K562 (cell line): Measurements from ENCODE around the gene MFAP3L. TPM values are rescaled to one million over a fixed set of nuclear protein-coding genes. Genes with fewer than 3 reads are reported as not detected.

ENCODE experiments used
- BDP1 ChIP-seq: IDR thresholded peaks from 3 replicates; pipeline ENCODE4 v1.6.1; 2011; ENCODE audit not compliant: insufficient read length, insufficient read depth
- C11orf30 ChIP-seq: fragments of 450-650 bp; IDR thresholded peaks from 2 replicates; pipeline ENCODE4 v1.6.1; 2016; ENCODE audit warnings: low read depth, mild to moderate bottlenecking
- DNMT1 ChIP-seq: fragments of 450-650 bp; IDR thresholded peaks from 2 replicates; pipeline ENCODE4 v1.6.1; 2016; ENCODE audit warnings: antibody characterized with exemption, mild to moderate bottlenecking
- FOXM1 ChIP-seq, 2 experiments: fragments of 450-650 bp in 1 of 2; sonication (generic) in 1 of 2; formaldehyde crosslinking in 1 of 2; IDR thresholded peaks; 2 replicates each; pipeline versions ENCODE4 v1.6.1 to v1.9.0; 2017 to 2022; ENCODE audit warnings: low read depth in 2 of 2, mild to moderate bottlenecking in 2 of 2, missing genetic modification reagents in 1 of 2, moderate library complexity in 1 of 2
- MAFF ChIP-seq: IDR thresholded peaks from 2 replicates; pipeline ENCODE4 v1.6.1; 2012; ENCODE audit warnings: low read length, improper control_type of control experiment
- MBD2 ChIP-seq: sonication (generic); IDR thresholded peaks from 2 replicates; pipeline ENCODE4 v1.6.1; 2016; ENCODE audit warnings: low read depth, borderline replicate concordance
- PURB ChIP-seq: sonication (generic); formaldehyde crosslinking; IDR thresholded peaks from 2 replicates; pipeline ENCODE4 v1.9.0; 2021; ENCODE audit warnings: low read depth, mild to moderate bottlenecking, missing genetic modification reagents
- RFX1 ChIP-seq: fragments of 450-650 bp; IDR thresholded peaks from 2 replicates; pipeline ENCODE4 v1.6.1; 2016; ENCODE audit warnings: mild to moderate bottlenecking, moderate library complexity
- ZKSCAN1 ChIP-seq: fragments of 150-350 bp; IDR thresholded peaks from 2 replicates; pipeline ENCODE4 v1.6.1; 2016; ENCODE audit warnings: low read depth, low read length
- polyA plus RNA-seq, 8 experiments: library from polyadenylated mRNA; depleted of rRNA in 4 of 8; stranded (reverse) in 5 of 8; unstranded in 3 of 8; fragments of >200 nt; fragmentation: Nextera tagmentation in 2 of 8; fragmentation: Illumina TruSeq in 1 of 8; extraction: Ambion mirVana in 2 of 8; extraction: Trizol in 1 of 8; gene quantifications; 2 replicates each; pipeline versions ENCODE4 v1.2.1 to v1.2.3, GENCODE V29; 2011 to 2014; ENCODE audit warnings: inconsistent platforms in 1 of 8, missing spikeins in 1 of 8
- total RNA-seq, 7 experiments: library from RNA; depleted of rRNA in 6 of 7; stranded (reverse); fragments of >200 nt in 6 of 7; fragmentation: Illumina TruSeq in 2 of 7; extraction: Trizol in 2 of 7; gene quantifications; 2 replicates each; pipeline versions ENCODE4 v1.2.1 to v1.2.3, GENCODE V29; 2011 to 2021; ENCODE audit warnings: low replicate concordance in 1 of 7
- TF ChIP-seq, protein P1 (sequence below): fragments of 250-450 bp; sonication (Bioruptor Pico); IDR thresholded peaks from 2 replicates; pipeline ENCODE4 v1.8.0; 2021; ENCODE audit warnings: moderate library complexity, mild to moderate bottlenecking, inconsistent platforms
- TF ChIP-seq, protein P2 (sequence below): fragments of 450-650 bp; IDR thresholded peaks from 2 replicates; pipeline ENCODE4 v1.6.1; 2016; ENCODE audit warnings: missing biosample characterization, missing genetic modification characterization
- TF ChIP-seq, protein P3 (sequence below): fragments of 450-650 bp; IDR thresholded peaks from one replicate; pipeline ENCODE4 v1.6.1; 2018; ENCODE audit warnings: mild to moderate bottlenecking, moderate library complexity; ENCODE audit not compliant: partially characterized antibody
- TF ChIP-seq, protein P4 (sequence below): sonication (generic); formaldehyde crosslinking; IDR thresholded peaks from 2 replicates; pipeline ENCODE4 v1.8.0; 2022; ENCODE audit warnings: mild to moderate bottlenecking, low read depth, missing genetic modification reagents

MFAP3L gene
- total and polyA plus RNA-seq, 9 of the 15 experiments (the other 6 are each of a cell fraction or from before 2014, with no cell fraction given): 0.06 to 0.25 (median 0.20) TPM; not detected in 3

DNA sequence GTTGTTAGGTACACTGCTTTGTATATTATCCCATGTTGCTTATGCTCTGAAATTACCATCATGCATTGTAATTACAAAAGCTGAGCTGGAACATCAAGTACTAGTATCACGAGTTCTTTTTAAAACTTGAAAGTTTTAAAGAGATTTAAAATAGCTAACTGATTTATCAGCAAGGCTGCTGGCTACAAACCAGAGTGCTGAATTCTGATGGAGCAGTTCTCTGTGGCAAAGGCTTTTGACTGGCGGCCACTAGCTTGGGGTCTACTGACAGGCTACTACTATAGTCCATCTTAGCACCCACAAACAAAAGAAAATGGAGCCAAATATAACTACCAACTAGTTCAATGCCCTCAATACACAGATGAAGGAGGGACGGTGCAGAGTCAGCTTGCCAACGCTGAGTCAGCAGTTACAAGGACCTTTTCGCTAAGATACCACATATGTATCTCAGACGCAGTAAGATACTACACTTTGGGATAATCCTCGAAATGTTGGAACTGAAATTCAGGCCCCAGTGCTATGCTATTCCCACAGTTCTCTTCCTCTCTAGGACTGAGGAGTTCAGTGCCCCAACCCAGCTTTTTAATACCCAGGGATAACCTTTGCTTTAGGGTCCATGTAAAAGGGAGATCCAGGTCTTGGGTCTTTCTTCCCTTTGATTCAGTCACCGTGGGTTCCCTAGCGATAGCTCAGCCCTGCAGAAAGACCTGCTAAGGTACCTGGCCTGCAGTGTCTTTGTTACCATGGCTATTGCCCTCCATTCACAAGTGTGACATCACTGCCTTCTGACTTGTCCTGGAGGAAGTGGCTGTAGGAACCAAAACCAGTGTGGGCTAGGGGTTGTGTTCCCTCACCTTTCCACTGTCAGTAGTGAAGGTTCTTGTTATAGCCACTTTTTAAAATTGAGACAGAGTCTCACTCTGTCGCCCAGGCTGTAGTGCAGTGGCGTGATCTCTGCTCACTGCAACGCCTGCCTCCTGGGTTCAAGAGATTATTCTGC, 22.8 kb downstream of the MFAP3L start (continued):
- TF ChIP-seq, protein P1, sequence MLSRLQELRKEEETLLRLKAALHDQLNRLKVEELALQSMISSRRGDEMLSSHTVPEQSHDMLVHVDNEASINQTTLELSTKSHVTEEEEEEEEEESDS (CRISPR knock-in tag): no peak
- TF ChIP-seq MAFF: peak; percentile 91
- TF ChIP-seq, protein P2, sequence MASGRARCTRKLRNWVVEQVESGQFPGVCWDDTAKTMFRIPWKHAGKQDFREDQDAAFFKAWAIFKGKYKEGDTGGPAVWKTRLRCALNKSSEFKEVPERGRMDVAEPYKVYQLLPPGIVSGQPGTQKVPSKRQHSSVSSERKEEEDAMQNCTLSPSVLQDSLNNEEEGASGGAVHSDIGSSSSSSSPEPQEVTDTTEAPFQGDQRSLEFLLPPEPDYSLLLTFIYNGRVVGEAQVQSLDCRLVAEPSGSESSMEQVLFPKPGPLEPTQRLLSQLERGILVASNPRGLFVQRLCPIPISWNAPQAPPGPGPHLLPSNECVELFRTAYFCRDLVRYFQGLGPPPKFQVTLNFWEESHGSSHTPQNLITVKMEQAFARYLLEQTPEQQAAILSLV (tag): no peak
- TF ChIP-seq, protein P3, sequence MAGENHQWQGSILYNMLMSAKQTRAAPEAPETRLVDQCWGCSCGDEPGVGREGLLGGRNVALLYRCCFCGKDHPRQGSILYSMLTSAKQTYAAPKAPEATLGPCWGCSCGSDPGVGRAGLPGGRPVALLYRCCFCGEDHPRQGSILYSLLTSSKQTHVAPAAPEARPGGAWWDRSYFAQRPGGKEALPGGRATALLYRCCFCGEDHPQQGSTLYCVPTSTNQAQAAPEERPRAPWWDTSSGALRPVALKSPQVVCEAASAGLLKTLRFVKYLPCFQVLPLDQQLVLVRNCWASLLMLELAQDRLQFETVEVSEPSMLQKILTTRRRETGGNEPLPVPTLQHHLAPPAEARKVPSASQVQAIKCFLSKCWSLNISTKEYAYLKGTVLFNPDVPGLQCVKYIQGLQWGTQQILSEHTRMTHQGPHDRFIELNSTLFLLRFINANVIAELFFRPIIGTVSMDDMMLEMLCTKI: no peak
- no peak for TF ChIP-seq MBD2
- no peak for TF ChIP-seq PURB (CRISPR knock-in tag)
- TF ChIP-seq RFX1: no peak
- TF ChIP-seq, protein P4, sequence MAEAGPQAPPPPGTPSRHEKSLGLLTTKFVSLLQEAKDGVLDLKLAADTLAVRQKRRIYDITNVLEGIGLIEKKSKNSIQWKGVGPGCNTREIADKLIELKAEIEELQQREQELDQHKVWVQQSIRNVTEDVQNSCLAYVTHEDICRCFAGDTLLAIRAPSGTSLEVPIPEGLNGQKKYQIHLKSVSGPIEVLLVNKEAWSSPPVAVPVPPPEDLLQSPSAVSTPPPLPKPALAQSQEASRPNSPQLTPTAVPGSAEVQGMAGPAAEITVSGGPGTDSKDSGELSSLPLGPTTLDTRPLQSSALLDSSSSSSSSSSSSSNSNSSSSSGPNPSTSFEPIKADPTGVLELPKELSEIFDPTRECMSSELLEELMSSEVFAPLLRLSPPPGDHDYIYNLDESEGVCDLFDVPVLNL: no peak
- TF ChIP-seq FOXM1 (IDR thresholded peaks at IDR 0.05; ENCODE audit: low read depth): no peak
- TF ChIP-seq FOXM1 (CRISPR knock-in tag; IDR thresholded peaks at IDR 0.05; ENCODE audit: low read depth): no peak
- no peak for TF ChIP-seq ZKSCAN1
- TF ChIP-seq BDP1: no peak
- peak; percentile 94 for TF ChIP-seq C11orf30
- no peak for TF ChIP-seq DNMT1
